A549 treated with dexamethasone at 1 μM for 4 hours (cell line): ENCODE measurements around the gene FBXO24. TPM values are rescaled to one million over a fixed set of nuclear protein-coding genes. Genes with fewer than 3 reads are reported as not detected.

Experiments
- total RNA-seq: library from RNA; stranded (reverse); fragments of 200-300 nt; extraction: Qiagen RNA extraction; gene quantifications from 5 replicates; pipeline ENCODE4 v1.2.3, GENCODE V29; 2022

Gene FBXO24, protein sequence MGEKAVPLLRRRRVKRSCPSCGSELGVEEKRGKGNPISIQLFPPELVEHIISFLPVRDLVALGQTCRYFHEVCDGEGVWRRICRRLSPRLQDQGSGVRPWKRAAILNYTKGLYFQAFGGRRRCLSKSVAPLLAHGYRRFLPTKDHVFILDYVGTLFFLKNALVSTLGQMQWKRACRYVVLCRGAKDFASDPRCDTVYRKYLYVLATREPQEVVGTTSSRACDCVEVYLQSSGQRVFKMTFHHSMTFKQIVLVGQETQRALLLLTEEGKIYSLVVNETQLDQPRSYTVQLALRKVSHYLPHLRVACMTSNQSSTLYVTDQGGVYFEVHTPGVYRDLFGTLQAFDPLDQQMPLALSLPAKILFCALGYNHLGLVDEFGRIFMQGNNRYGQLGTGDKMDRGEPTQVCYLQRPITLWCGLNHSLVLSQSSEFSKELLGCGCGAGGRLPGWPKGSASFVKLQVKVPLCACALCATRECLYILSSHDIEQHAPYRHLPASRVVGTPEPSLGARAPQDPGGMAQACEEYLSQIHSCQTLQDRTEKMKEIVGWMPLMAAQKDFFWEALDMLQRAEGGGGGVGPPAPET
- 0.10 to 0.33 TPM (median 0.25 TPM) in 5 replicates for total RNA-seq

DNA sequence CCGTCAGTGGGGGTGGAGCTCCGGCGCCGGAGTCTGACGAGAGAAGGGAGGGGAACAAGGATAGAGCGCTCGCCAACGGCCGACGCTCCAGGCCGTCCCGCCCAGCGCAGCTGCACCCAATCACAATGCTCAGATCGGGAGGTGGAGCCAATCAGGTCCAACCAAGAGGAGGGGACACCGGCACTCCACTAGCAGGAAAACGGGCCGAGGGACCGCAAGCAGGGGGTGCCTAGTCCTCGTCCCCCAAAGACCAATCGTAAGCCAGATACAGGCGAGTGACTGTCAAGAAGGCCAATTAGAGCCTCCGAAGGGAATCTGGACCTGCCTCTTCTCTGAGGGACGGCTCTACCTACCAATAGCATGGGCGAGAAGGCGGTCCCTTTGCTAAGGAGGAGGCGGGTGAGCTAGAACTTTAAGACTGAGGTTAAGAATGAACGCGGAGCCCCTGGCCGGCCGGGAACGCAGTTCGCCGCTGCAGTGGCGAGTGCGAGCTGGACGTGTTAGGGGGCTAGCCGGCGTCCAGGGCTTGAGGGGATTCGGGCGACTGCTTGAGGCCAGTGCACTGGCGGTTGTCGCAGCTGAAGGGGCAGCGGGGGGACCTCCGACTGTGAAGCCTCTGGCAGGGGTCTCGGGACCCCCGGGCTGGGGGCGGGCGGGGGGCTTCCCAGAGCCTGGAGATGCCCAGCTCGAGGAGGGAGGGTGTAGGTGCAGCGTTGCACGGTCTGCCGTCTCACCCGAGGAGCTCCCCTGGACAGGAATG, at the start of gene FBXO24:
TSS of gene FBXO24 (plus strand) at position 63 of the 760 bp plus-strand sequence. CDS start at position 361, 298 bp downstream.

DNA sequence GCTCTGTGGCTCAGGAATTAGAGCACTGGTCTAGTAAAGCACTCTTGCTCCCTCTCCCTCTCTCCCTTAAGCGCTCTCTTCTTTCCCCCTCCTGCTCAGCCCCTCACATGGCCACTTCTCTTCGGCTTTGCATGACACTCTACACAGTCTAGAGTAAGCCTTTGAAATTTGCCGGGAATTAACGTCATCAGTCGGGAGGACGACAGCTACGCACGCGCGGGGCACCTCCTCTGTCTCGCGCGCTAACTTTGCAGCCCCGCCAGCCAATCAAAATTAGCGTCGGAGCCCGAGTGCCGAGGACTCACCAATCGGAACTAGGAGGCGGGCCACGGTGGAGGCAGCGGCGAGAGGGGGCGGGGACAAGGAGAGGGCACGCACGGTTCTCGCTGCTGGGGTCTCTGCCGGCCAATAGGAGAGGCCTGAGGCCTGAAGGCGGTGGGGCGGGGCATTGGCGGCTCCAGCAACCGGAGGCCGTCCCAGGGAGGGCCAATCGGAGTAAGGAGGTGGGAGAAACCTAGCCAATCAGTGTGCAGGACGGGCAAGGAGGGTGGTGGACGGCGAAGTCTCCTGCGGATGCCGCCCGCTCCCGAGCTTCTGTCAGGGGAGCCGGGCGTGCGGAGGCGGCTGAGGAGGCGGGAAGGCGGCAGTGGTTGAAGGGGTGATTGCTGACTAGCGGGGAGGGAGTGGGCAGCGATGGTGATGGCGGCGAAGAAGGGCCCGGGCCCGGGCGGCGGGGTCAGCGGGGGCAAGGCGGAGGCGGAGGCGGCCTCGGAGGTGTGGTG, 47.3 kb upstream of the FBXO24 start, which contains the start of gene AGFG2:
TSS of gene AGFG2 (plus strand) at position 550 of the 782 bp plus-strand sequence. CDS start at position 694, 144 bp downstream.

DNA sequence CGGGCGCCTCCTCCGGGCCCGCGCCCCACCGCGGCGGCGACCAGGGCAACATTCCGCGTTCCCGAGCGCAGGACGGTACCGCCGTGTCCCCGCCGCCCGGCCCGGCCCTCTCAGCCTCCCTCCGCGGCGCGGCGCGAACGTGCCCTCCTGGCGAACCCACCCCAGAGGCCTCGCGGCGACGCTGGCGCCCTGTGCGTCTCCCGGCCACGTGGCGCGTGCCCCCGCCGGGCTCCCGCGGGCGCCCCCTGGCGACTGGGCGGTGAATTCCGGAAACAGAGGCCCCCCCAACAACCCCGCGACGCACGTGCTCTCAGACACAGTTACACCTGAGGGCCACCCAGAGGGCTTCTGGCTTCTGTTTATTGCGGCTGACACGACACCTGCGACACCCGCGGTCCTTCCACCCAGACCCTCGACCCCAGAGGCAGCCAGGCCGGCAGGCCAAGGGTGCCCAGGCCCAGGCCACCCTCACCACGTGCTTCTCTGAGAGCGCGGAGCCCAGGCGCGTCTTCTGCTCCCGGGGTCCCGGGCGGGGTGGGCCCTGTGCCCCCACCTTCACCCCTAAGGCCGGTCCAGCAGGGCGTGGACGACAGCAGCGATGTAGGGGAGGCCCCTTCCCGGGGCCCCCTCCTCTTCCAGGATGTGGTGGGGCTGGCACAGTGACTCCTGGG, 12.3 kb upstream of the FBXO24 start, which contains the start of gene SAP25:
TSS of gene SAP25 (minus strand) at position 210 of the 671 bp plus-strand sequence. CDS start at position 52, 158 bp downstream.

DNA sequence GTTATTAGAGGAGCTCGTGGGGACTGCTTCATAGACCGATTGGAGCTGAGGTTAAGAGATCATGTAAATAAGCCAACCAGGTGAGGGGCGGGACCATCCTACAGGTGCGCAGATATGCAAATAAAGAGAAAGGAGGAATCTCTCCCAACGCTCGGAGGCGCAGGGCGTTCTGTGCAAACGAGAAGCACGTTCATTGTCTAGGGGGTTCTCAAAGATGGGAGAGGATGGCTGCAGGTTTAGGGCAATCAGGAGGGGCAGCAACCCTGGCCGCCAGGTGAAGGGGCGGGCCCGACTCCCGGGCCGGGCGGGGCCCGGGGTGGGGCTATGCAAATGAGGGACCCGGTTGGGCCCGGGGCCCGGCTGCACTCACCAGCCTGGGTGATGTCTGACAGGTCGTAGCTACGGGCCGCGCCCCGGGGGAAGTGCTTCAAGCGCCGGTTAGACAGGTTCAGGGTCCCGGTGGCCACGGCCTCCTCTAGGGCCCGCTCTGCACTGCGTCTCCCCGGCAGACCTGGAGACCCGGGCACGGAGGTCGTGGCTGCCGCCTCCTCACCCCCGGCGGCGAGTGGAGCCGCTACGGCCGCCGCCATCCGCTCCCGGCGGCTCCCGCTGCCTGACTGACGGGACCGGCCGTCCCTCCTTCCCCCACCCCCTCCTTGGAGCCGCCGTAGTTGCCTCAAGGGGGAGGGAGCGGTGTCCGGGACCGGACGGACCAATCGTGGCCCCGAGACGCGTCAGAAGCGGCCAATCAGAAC, 440 bp upstream of the FBXO24 start, which contains the start of gene LRCH4:
TSS of gene LRCH4 (minus strand) at position 619 of the 755 bp plus-strand sequence. CDS start at position 590, 29 bp downstream.

DNA sequence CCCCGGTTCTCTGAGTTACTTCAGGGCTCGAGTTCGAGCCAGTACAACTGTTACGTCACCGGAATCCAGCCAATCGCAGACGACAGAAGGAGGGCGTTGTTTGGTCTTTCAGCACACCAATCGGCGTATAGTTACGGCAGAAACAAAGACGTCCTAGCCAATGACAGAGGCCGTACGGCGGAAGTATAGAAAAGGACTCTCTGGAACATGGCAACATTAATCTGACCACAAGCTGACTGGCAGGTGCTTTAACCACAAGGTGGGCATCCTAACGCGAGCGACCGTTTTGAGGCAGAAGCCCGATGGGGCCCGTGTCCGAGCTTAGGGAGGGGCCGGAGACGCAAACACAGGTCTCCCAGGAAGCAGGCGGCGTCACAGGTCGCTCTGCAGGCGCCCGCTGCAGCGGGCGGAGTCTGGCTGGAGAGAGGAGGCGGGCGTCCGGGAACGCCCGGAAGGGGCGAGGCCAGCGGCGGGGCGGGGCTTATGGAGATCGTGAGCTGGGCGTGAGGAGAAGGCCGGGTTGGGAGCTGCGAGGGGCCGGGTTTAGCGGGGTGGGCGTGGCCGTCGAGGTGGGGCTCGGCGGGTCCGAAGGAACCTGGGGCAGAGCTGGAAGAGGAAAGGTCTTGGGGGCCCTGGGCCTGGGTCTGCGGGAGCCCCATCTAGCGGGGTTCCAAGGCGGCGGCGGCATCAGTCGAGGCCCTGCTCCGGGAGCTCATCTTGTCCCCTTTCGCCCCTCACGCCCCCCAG, 26.0 kb downstream of the FBXO24 start, which contains the start of gene MOSPD3:
TSS of gene MOSPD3 (plus strand) at position 558 of the 747 bp plus-strand sequence. CDS start 252 bp downstream, outside the sequence.

DNA sequence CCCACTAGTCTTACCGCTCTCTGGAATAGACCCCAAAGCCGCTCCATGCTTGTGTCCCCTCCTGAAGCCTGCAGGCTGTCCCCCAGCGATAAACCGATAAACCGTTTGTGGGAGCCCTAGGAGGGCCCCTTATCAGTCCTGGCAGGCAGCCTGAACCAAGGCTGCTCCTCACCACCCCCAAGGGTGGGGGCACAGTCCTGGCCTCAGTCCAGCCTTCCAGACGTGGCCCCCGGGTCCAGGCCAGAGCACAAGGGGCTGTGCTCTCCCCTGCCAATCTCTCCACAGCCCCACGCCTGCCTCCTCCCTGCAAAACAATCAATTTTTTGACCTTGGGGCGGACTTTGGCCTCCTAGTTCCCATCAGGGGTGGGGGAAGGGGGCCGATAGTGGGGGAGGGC, 55.3 kb downstream of the FBXO24 start, which contains the start of gene TFR2:
TSS of gene TFR2 (minus strand) at position 90 of the 397 bp plus-strand sequence. CDS start at position 47, 43 bp downstream.

Other genes starting within 250 kb of the FBXO24 start
- gene PILRB, start 228.2 kb upstream of the FBXO24 start, total RNA-seq, result 12.1 to 32.0 TPM (median 25.1 TPM) in 5 replicates
- 3.0 to 5.8 TPM (median 5.0 TPM) in 5 replicates for gene PILRA, start 212.8 kb upstream of the FBXO24 start, total RNA-seq
- gene ZCWPW1, start 157.6 kb upstream of the FBXO24 start, total RNA-seq, result 0.86 to 1.7 TPM (median 1.5 TPM) in 5 replicates
- 37.5 to 52.8 TPM (median 47.6 TPM) in 5 replicates for gene MEPCE, start 156.5 kb upstream of the FBXO24 start, total RNA-seq
- gene PPP1R35, start 149.8 kb upstream of the FBXO24 start, total RNA-seq, result 32.6 to 42.1 TPM (median 38.3 TPM) in 5 replicates
- gene SPACDR, start 122.1 kb upstream of the FBXO24 start, total RNA-seq, result 0.47 to 1.1 TPM (median 0.89 TPM) in 5 replicates
- gene TSC22D4, start 107.1 kb upstream of the FBXO24 start, total RNA-seq, result 49.8 to 72.0 TPM (median 61.8 TPM) in 5 replicates
- 3.9 to 7.8 TPM (median 6.4 TPM) in 5 replicates for gene NYAP1, start 102.4 kb upstream of the FBXO24 start, total RNA-seq
- gene AGFG2, start 47.1 kb upstream of the FBXO24 start, total RNA-seq, result 29.4 to 57.4 TPM (median 50.2 TPM) in 5 replicates
- gene SAP25, start 12.4 kb upstream of the FBXO24 start, total RNA-seq, result 0.32 to 0.66 TPM (median 0.38 TPM) in 4 of 5 replicates, not detected in the other
- gene LRCH4, start 199 bp upstream of the FBXO24 start, total RNA-seq, result 10.2 to 19.5 TPM (median 15.7 TPM) in 5 replicates
- gene PCOLCE, start 16.0 kb downstream of the FBXO24 start, total RNA-seq, result 6.8 to 10.9 TPM (median 8.8 TPM) in 5 replicates
- gene MOSPD3, start 26.2 kb downstream of the FBXO24 start, total RNA-seq, result 15.5 to 21.8 TPM (median 20.2 TPM) in 5 replicates
- 1.9 to 2.7 TPM (median 2.4 TPM) in 5 replicates for gene TFR2, start 55.2 kb downstream of the FBXO24 start, total RNA-seq
- not detected in 5 replicates for gene ACTL6B, start 70.1 kb downstream of the FBXO24 start, total RNA-seq
- gene GNB2, start 87.4 kb downstream of the FBXO24 start, total RNA-seq, result 159 to 275 TPM (median 264 TPM) in 5 replicates
- gene GIGYF1, start 107.9 kb downstream of the FBXO24 start, total RNA-seq, result 8.9 to 19.9 TPM (median 15.2 TPM) in 5 replicates
- gene POP7, start 119.8 kb downstream of the FBXO24 start, total RNA-seq, result 69.0 to 94.3 TPM (median 86.0 TPM) in 5 replicates
- 0.06 TPM in 1 of 5 replicates, not detected in the others for gene EPO, start 134.1 kb downstream of the FBXO24 start, total RNA-seq
- not detected in 5 replicates for gene ZAN, start 147.3 kb downstream of the FBXO24 start, total RNA-seq
- 31.6 to 48.8 TPM (median 47.8 TPM) in 5 replicates for gene EPHB4, start 241.2 kb downstream of the FBXO24 start, total RNA-seq